GM13977 (cell line): Measurements from ENCODE around the gene SHE.
A peak's percentile ranks its signal among the peaks of the same experiment; 100 is the strongest.

Experiments
- DNase-seq: peaks from one replicate; pipeline ENCODE4 v3.0.0; 2012; ENCODE audit warnings: low spot score
- in situ Hi-C: fragments of 300-500 bp; cut with MboI; formaldehyde crosslinking; loops from one replicate; pipeline ENCODE4 v1.12.0; 2022; ENCODE audit warnings: low sequenced_read_pairs, low pct_unique_long_range_greater_than_20kb, mixed read lengths, inconsistent platforms; ENCODE audit not compliant: unreplicated experiment
- TF ChIP-seq, protein P1 (sequence below): IDR thresholded peaks from 2 replicates; pipeline ENCODE4 v1.5.1; 2012; ENCODE audit warnings: mild to moderate bottlenecking, control low read depth; ENCODE audit not compliant: insufficient read depth; ENCODE audit errors: extremely low read depth, missing control alignments

The SHE gene

DNA sequence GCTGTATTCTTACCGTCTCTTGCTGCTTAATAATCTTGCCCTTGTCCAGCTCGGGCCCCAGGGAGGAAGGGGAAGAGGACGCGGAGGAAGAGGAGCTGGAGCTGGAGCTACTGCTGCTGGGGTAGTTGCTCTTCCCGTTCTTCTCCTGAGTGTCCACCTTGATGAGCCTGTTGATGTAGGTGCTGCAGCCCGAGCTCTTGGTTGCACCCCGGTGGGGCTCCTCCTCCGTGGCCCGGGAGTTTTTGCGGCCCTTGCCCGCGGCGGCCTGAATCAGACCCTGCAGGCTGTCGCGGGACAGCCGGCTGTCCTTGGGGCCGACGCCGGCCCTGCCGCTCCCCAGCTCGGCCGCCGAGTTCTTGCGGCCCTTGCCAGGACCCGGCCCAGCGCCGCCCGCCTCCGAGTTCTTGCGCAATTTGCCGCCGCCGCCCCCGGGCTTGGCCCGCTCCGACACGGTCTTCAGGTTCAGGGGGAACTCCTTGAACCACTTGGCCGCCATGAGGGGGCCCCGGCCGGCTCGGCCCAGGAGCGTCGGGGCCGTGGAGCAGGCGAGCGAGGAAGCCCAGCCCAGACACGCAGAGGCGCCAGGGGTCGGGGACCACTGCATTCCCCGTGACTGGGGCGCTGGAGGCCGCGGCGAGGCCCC lies 668 bp downstream of the SHE start:
- in situ Hi-C loops, result no loop called here
- TF ChIP-seq, protein P1, sequence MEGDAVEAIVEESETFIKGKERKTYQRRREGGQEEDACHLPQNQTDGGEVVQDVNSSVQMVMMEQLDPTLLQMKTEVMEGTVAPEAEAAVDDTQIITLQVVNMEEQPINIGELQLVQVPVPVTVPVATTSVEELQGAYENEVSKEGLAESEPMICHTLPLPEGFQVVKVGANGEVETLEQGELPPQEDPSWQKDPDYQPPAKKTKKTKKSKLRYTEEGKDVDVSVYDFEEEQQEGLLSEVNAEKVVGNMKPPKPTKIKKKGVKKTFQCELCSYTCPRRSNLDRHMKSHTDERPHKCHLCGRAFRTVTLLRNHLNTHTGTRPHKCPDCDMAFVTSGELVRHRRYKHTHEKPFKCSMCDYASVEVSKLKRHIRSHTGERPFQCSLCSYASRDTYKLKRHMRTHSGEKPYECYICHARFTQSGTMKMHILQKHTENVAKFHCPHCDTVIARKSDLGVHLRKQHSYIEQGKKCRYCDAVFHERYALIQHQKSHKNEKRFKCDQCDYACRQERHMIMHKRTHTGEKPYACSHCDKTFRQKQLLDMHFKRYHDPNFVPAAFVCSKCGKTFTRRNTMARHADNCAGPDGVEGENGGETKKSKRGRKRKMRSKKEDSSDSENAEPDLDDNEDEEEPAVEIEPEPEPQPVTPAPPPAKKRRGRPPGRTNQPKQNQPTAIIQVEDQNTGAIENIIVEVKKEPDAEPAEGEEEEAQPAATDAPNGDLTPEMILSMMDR, result no peak
- peak; percentile 40 for DNase-seq

DNA sequence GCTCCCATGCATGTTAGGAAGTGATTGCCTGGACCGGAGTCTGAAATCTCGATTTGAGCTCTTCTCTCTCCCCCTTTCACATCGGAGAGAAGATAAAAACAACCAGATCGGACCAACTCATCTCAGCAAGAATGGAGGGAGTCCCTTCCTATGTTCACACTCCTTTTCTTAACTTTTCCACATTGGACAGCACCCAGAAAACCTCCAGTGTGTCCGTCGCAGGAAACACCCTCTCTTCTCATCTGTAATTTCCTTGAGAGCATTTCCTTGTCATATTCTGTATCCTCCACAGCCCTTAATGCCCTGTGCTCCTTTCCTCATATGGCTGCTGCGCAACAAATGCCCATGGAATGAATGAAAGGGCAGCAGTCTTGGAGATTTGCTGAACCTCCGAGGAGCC lies 1.7 kb downstream of the SHE start:
- in situ Hi-C loops, result no loop called here

DNA sequence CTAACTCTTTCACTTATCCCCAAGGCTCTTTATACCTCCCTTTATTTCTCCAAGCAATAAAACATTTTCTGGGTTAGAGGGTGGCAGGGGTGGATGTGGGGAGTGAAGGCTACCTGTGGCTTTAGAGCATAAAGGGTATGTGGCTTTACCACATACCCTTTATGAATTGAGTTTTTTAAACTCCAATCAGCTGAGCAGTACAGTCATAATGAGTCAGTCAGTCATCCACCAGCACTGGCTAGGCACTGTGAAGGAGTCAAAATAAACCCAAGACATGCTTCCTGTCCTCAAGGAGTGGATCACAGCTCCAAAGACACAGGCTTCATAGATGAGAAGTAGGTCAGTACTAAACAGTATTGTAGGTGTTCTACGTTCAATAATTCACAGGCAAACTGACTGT lies 2.8 kb downstream of the SHE start:
- in situ Hi-C loops, result no loop called here
- no peak for DNase-seq
- TF ChIP-seq, protein P1, result no peak

More for the DNA sequence above, 1.7 kb downstream of the SHE start:
- DNase-seq, result no peak
- TF ChIP-seq, protein P1, result no peak

DNA sequence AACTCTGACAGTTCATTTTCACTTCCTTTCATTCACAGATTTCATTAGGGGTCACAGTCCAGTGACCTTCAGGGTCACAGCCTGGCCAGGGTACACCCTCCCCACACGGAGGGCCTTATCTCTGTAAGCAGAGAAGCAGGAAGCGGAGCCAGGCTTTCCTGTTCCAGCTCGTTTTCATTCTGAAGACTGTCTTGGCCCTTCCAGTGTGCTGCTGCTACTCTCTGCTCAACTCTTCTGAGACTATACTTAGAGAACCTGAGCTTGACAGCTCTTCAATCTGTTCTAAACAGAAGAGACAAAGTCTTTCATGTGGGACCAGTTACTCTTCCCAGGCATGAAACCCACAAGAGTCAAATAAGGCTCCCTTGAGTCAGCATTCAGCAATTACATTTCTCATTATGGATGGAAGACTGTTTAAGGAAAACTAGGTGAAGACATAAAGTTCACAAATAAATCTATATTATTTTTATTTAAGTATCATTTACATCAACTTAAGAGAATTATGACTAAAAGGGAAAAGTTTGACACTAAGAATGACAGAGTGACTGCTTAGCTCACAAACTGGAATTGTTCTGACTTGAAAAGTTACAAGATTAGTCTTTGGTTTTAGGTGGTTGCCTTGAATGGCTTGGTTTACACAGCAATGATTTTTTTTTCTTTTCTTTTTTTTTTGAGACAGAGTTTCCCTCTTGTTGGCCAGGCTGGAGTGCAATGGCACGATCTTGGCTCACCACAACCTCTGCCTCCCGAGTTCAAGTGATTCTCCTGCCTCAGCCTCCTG lies 5.0 kb downstream of the SHE start:
- TF ChIP-seq, protein P1, result no peak
- peak; percentile 50 for DNase-seq
- in situ Hi-C loops, result no loop called here

DNA sequence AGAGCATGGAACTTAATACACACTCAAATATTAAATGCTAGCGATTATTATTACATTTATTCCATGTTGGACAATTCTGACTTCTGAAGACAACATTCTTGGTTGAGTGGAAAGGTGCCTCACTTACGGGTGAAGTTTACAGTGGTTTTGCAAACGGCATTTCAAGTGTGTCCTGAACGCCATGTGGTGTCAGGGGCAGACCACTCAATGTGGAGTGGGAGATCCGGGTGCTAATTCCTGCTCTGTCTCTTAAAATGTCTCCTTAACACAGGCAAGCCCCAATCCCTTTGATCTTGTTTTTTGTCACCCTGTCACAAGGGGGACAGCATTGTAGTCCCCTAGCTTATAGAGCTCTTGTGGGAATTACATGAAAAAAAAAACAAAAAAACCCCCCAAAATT lies 5.8 kb downstream of the SHE start:
- in situ Hi-C loops, result no loop called here
- DNase-seq, result no peak
- TF ChIP-seq, protein P1, result no peak

DNA sequence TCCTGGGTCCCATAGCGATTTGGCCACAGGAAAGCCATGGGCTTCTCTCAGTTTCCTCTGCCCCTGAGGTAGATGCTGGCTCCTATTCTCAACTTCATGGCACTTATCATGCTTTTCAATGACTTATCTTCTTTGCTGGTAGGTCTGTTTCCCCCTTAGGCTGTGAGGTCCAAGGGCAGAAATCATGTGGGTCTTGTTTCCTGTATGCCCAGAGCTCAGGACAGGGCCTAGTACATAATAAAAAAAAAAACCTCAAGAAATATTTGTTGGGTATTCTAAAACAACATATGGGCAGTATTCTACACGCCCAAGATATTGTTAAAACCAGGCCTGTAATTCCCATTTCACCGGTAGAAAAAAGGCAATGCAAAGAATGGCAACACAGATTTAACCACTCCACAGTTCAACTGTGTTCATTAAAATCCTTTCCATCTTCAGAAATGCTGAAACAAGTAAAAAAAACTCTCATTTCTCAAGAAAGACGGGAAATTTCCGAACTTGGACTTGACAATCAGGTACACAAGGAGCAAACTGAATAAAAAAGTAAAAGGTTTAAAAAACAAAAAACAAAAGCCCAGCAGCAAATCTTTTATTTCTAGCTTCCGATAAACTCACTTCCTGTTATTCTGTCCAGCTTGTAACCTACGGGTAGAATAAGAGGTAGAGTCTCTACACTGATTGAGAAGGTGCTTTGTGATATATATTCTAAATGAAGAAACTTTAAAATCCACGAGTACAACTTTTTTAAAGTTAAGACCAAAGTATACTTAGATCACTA lies 6.5 kb downstream of the SHE start:
- in situ Hi-C loops, result no loop called here
- DNase-seq, result no peak
- TF ChIP-seq, protein P1, result no peak
